ENCODE data around the gene TDRD1. TPM values are rescaled to one million over a fixed set of nuclear protein-coding genes. Genes with fewer than 3 reads are reported as not detected.

The TDRD1 gene
- total RNA-seq, 1 experiment from 2014 or later, result not detected

DNA sequence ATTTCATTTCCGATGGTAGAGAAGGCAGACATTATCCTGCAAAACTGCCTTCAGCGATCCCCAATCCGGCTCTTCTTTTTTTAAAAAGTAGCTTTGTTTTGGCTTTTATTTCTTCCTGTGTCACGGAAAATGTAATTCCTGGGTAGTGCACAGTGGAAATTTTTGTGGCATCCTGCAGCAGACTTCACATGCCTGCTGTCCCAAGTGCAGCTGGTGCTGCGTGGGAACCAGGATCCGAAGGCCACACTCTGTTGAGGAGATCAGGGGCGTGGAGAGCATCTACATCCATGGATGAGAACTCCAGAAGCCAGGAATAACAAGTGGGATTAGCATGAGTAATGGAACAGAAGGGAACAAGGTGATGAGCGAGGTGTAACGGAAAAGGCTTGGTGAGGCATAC is 64.5 kb downstream of the TDRD1 start:
- DNase-seq, result no peak
- TF ChIP-seq, protein P1, sequence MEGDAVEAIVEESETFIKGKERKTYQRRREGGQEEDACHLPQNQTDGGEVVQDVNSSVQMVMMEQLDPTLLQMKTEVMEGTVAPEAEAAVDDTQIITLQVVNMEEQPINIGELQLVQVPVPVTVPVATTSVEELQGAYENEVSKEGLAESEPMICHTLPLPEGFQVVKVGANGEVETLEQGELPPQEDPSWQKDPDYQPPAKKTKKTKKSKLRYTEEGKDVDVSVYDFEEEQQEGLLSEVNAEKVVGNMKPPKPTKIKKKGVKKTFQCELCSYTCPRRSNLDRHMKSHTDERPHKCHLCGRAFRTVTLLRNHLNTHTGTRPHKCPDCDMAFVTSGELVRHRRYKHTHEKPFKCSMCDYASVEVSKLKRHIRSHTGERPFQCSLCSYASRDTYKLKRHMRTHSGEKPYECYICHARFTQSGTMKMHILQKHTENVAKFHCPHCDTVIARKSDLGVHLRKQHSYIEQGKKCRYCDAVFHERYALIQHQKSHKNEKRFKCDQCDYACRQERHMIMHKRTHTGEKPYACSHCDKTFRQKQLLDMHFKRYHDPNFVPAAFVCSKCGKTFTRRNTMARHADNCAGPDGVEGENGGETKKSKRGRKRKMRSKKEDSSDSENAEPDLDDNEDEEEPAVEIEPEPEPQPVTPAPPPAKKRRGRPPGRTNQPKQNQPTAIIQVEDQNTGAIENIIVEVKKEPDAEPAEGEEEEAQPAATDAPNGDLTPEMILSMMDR (IDR thresholded peaks at IDR 0.05; ENCODE audit: unreplicated experiment), result no peak
- Mint-ChIP-seq H3K27ac (ENCODE audit: unreplicated experiment) (no peak overlapping the region), H3K9me3 (ENCODE audit: low read depth, unreplicated experiment) (no peaks in the 10 kb centered on the region), H3K4me1 (ENCODE audit: low read depth, unreplicated experiment) (peaks cover 34% of the 10 kb centered on the region), H3K4me3 (ENCODE audit: low read depth, unreplicated experiment) (no peak overlapping the region), H3K36me3 (ENCODE audit: insufficient read depth, unreplicated experiment) (peaks cover 12% of the 10 kb centered on the region), H3K27me3 (ENCODE audit: unreplicated experiment) (peaks cover 23% of the 10 kb centered on the region)
- intact Hi-C loops (cut with micrococcal nuclease; ENCODE audit: unreplicated experiment), result no loop called here
- BruUV-seq (replicated peaks), result no TSS peak
- CTCF ChIA-PET, result no interaction called here

- intact Hi-C loops (cut with micrococcal nuclease; ENCODE audit: unreplicated experiment), result no loop called here
- no peak overlapping the region for H3K27ac Mint-ChIP-seq (ENCODE audit: unreplicated experiment)
- TF ChIP-seq, protein P1 (IDR thresholded peaks at IDR 0.05; ENCODE audit: unreplicated experiment), result no peak
- CTCF ChIA-PET, result no interaction called here
- peaks cover 11% of the 10 kb centered on the region for H3K36me3 Mint-ChIP-seq (ENCODE audit: insufficient read depth, unreplicated experiment)
- no peak overlapping the region for H3K4me3 Mint-ChIP-seq (ENCODE audit: low read depth, unreplicated experiment)
- H3K9me3 Mint-ChIP-seq (ENCODE audit: low read depth, unreplicated experiment), result no peaks in the 10 kb centered on the region
- H3K4me1 Mint-ChIP-seq (ENCODE audit: low read depth, unreplicated experiment), result peaks cover 34% of the 10 kb centered on the region
- peak; percentile 3 for DNase-seq
- H3K27me3 Mint-ChIP-seq (ENCODE audit: unreplicated experiment), result peaks cover 23% of the 10 kb centered on the region
- BruUV-seq (replicated peaks), result no TSS peak
Measured at GRCh38 chr10:114244126-114244525, 65.0 kb downstream of the TDRD1 start.

DNA sequence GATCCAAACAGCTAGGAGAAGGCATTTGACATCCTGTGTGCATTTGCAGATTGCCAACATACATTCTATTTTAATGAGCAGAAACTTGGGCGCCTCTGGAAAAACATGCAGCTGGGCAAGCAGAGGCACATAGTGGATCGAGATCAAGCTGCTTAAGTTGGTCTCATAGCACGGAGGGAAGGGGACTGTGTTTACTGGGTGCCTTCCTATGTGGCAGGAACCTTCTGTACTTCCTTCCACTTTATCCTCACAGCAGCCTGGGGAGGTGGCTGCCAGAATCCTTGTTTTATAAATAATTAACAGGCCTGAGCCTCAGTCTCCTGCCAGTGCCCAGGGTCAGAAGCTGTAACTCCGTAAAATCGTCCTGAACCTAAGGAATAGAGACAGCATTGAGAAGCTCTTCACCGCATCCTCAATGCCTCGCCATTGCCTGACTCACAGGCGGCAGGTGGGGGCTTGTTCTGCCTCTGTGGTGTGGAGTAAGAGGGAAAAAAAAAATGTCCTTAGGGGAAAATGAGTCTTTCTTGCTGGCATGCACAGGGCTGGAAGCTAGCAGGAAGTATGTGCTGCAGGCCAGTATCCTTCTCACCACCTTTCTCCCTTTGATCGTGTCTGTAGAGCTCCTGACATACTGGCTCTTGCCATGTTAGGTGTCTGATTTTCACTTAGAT is 66.1 kb downstream of the TDRD1 start:
- CTCF ChIA-PET, result interaction anchor here (2.6 kb wide), 1 partner anchor 59 kb away, joined by 12 read pairs; no protein-coding TSS in a partner anchor
- intact Hi-C loops (cut with micrococcal nuclease; ENCODE audit: unreplicated experiment), result loop anchor here (5.0 kb wide), 1 partner anchor 73 kb away; the partner anchor contains the start of gene CCDC186
- Mint-ChIP-seq H3K4me3 (ENCODE audit: low read depth, unreplicated experiment) (peak overlapping the region; percentile 39), H3K36me3 (ENCODE audit: insufficient read depth, unreplicated experiment) (peaks cover 5% of the 10 kb centered on the region), H3K27ac (ENCODE audit: unreplicated experiment) (peak overlapping the region; percentile 40), H3K9me3 (ENCODE audit: low read depth, unreplicated experiment) (no peaks in the 10 kb centered on the region), H3K27me3 (ENCODE audit: unreplicated experiment) (peaks cover 18% of the 10 kb centered on the region), H3K4me1 (ENCODE audit: low read depth, unreplicated experiment) (peaks cover 31% of the 10 kb centered on the region)
- peak; percentile 18 for DNase-seq
- BruUV-seq (replicated peaks), result no TSS peak
- TF ChIP-seq, protein P1 (IDR thresholded peaks at IDR 0.05; ENCODE audit: unreplicated experiment), result no peak

DNA sequence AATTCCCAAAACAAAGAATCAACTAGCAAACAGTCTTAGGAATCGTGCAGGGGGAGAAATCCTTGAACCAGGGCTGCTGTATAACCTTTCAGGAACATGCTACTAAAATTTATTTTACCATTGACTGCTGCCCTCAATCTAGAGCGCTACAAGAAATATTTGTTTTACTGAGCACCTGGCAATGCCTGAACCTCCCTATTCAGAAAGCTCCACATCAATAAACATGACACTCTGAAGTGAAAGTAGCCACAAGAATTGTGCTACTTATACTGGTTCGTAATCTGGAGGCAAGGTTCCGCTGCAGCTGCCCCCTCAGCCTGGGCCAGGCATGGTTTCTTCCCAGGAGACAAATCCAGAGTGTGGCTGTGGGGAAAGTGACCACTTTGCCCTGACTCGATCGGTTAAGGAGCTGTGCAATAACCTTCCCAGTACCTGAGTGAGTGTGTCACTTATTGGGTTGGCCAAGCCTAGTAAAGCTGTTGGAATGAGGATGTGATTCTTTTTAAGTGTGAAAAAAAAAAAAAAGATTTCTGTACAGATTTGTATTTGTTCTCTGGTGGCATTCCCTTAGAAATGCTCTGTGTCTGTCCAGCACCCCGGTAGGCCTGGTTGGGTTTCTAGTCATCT is 67.6 kb downstream of the TDRD1 start:
- H3K4me1 Mint-ChIP-seq (ENCODE audit: low read depth, unreplicated experiment), result peaks cover 28% of the 10 kb centered on the region
- DNase-seq, result peak; percentile 55
- H3K27ac Mint-ChIP-seq (ENCODE audit: unreplicated experiment), result peak overlapping the region; percentile 88
- TSS peak; percentile 99 for BruUV-seq (replicated peaks)
- intact Hi-C loops (cut with micrococcal nuclease; ENCODE audit: unreplicated experiment), result loop anchor here (5.0 kb wide), 1 partner anchor 74 kb away; the partner anchor contains the start of gene CCDC186
- peaks cover 12% of the 10 kb centered on the region for H3K27me3 Mint-ChIP-seq (ENCODE audit: unreplicated experiment)
- CTCF ChIA-PET, result interaction anchor here (0.7 to 2.6 kb wide), 3 partner anchors 15 to 62 kb away, joined by 4 to 12 read pairs (median 6); no protein-coding TSS in a partner anchor
- H3K36me3 Mint-ChIP-seq (ENCODE audit: insufficient read depth, unreplicated experiment), result peaks cover 5% of the 10 kb centered on the region
- TF ChIP-seq, protein P1 (IDR thresholded peaks at IDR 0.05; ENCODE audit: unreplicated experiment), result no peak
- peak overlapping the region; percentile 44 for H3K4me3 Mint-ChIP-seq (ENCODE audit: low read depth, unreplicated experiment)
- no peaks in the 10 kb centered on the region for H3K9me3 Mint-ChIP-seq (ENCODE audit: low read depth, unreplicated experiment)

Measured in Calu3 (cell line).